GM12864 (cell line): Measurements from ENCODE around the gene ZFP36L2.
A peak's percentile ranks its signal among the peaks of the same experiment; 100 is the strongest.

Experiments used
- DNase-seq: peaks from one replicate; pipeline ENCODE4 v3.0.0-alpha.2; 2011; ENCODE audit warnings: low read depth
- H3K4me3 ChIP-seq: 2 replicates; pipeline ENCODE4 v1.5.1; 2011; ENCODE audit warnings: mild to moderate bottlenecking, low read depth, low read length, control low read depth
- TF ChIP-seq, protein P1 (sequence below): IDR thresholded peaks from 2 replicates; pipeline ENCODE4 v1.5.1; 2011; ENCODE audit warnings: low read depth, mild to moderate bottlenecking, moderate library complexity, low read length, control low read depth, inconsistent platforms; ENCODE audit errors: missing control alignments

Gene ZFP36L2

DNA sequence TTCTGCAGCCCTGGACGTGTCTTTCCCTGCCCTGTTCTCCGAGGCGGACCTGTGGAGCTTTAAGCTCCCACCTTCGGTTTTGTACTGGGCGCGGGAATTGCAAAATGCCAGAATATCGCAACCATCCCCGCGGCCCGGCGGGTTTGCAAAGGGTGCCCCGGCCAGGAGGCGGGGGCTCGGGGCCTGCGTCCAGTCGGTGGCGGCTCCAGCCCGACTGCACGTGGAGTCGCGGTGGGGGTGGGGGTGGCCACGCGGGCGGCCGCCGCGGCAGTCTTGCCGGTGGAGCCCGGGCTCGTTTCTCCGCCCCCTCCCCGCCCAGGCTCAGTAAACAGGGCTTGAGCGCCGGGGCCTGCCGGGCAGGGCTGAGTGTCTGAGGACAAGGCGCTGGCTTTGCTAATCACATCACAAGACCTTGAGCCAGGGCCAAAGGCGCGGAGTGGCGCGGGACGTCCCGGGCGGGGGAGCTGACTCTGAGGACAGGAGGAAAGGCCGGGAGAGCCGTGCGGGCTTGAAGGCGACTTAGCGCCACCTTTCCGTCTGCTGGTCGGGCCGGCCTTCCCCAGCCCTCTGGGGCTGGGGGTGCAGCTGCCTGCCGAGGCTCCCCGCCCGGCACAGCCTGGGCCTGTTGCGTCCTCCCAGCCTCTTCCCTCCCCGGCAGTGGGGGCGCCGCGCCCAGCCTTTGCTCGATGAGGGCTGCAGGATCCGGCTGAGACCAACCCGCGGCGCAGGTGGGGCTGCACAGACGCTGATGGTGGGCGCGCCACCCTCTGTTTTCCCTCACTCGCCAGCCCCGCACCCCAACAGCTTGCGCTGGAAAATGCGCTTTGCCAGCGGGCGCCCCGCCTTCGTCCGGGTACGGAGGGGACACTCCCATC, 786 bp upstream of the ZFP36L2 start:
- TF ChIP-seq, protein P1, sequence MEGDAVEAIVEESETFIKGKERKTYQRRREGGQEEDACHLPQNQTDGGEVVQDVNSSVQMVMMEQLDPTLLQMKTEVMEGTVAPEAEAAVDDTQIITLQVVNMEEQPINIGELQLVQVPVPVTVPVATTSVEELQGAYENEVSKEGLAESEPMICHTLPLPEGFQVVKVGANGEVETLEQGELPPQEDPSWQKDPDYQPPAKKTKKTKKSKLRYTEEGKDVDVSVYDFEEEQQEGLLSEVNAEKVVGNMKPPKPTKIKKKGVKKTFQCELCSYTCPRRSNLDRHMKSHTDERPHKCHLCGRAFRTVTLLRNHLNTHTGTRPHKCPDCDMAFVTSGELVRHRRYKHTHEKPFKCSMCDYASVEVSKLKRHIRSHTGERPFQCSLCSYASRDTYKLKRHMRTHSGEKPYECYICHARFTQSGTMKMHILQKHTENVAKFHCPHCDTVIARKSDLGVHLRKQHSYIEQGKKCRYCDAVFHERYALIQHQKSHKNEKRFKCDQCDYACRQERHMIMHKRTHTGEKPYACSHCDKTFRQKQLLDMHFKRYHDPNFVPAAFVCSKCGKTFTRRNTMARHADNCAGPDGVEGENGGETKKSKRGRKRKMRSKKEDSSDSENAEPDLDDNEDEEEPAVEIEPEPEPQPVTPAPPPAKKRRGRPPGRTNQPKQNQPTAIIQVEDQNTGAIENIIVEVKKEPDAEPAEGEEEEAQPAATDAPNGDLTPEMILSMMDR: no peak

DNA sequence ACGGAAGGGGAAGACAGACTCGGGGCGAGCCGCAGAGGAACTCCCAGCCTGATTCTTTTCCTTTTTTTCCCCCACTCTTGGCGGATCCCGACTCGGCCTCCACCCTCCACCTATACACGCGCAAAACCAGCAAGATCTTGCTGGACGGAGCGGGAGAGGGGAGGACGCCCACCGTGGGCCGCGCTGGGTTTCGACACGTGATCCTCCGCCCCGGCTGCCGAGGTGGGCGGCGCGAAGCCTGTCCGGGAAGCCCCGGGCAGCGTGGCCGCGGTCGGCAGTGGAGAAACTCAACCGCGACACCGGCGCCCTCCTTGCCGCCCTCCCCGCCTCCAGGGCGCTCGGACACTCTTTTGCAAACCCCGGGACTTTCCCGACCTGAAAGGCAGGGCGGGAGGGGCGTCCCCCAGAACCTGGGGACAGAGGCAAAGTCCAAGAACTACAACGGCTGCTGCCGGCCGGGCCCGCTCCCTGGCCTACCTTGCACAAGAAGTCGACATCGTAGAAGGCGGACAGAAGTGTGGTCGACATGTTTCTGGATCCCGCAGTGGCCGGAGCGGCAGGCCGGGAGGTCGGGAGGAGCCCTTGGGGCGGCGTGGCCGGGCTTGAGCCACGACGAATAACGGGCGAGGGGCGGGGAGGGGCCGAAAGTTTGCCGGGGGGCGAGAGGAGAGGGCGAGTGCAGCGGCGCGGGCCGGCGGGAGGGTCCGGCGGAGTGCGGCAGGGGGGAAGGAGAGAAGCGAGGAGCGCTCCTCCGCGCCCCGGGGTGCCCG, 433 bp downstream of the ZFP36L2 start:
- TF ChIP-seq, protein P1: no peak
- DNase-seq: no peak
- peak overlapping the region; percentile 87 for H3K4me3 ChIP-seq

More for the DNA sequence above, 786 bp upstream of the ZFP36L2 start:
- DNase-seq: no peak
- H3K4me3 ChIP-seq: peak overlapping the region; percentile 87

DNA sequence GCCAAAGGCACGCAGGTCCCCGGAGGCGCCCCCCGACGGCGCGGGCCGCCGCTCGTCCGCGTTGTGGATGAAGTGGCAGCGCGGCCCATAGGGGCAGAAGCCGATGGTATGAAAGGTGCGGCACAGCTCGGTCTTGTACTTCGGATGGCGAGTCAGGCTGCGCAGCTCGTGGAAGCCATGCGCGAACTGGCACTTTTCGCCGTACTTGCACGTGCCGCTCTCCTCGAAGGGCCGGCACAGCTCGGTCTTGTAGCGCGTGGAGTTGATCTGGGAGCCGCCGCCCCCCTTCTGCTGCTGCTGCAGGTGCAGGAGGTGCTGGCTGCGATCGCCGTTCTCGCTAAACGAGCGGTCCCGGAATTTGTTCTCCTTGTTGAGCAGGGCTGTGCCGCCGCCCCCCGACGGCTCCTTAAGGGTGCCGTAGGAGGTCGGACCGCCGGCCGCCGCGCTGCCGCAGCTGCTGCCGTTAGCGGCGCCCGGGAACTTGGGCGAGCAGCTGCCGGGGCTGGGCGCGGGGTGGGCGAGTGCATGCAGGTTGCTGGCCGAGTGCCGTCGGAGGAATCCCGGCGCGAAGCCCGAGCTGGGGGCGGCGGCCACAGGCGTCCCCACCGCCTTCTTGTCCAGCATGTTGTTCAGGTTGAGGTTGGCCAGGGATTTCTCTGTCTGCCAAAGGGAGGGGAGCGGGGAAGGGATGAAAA, 1.2 kb downstream of the ZFP36L2 start:
- peak overlapping the region; percentile 87 for H3K4me3 ChIP-seq
- DNase-seq: no peak
- TF ChIP-seq, protein P1: no peak

DNA sequence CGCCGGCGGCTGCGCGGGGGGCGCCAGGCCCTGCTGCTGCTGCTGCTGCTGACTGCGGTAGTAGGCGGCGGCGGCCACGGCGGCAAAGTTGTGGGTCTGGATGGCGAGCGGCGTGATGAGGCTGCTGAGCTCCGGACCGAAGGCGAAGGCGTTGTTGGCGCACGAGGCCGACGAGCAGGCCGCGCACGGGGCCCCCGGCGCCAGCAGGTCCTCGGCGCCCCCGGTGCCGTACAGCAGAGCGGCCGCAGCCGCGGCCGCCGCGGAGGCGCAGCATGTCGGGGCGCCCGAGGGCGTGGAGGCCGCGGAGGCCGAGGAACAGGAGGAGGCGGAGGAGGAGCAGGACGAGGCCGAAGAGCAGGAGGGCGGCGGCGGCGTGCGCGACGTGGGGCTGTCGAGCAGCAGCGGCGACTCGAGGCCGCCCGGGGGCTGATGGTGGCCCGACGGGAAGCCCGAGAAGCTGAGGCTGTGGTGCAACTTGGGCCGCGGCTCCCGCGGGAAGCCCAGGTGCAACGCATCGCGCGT, 1.8 kb downstream of the ZFP36L2 start:
- peak overlapping the region; percentile 87 for H3K4me3 ChIP-seq
- no peak for DNase-seq
- TF ChIP-seq, protein P1: no peak

DNA sequence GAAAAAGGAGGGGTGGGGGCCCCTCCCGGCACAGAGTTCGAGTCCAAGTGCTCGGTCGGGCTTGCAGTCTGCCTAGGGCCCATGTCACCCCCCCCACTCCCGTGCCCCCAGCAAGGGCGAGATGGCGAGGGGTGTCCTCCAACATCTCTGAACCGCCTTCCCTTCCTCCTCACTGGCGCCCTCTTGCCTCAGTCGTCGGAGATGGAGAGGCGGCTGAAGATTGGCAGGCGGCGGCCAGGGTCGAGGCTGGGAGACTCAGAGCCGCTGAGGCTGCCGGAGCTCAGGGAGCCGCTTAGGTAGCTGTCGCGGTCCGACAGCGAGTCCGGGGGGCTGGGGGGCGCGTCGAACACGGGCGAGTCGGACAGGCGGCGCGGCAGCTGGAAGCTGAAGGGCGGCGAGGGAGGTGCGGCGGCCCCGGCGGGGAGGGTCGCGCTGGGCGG, 2.3 kb downstream of the ZFP36L2 start:
- H3K4me3 ChIP-seq: peak overlapping the region; percentile 87
- TF ChIP-seq, protein P1: peak; percentile 59
- no peak for DNase-seq

DNA sequence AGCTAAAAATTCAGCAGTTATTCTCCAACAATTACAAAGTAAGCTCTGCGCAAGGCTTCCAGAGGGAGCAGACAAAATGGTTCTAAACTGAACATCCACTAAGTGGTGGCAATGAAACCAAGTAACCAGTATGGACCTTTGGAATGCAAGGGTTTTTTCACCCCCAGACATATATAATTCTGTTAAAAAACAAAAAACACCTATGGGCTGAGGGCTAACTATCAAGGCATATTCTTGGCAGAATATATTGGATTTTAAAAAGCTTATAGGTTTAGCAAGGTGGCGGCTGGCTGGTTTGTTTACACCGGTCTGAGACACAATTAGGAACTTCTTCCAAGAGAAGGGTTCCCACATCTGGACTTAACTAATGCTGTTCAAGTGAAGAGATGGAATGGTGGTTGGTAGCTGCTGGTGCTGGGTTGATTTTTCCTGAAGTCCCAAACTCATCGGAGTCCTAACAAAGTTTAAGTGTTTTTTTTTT, 2.8 kb downstream of the ZFP36L2 start:
- no peak for DNase-seq
- TF ChIP-seq, protein P1: no peak
- H3K4me3 ChIP-seq: peak overlapping the region; percentile 87
